GM13977 (cell line): ENCODE measurements around the gene CMTM7.

ENCODE experiments used
- DNase-seq: peaks from one replicate; pipeline ENCODE4 v3.0.0; 2012; ENCODE audit warnings: low spot score
- in situ Hi-C: fragments of 300-500 bp; cut with MboI; formaldehyde crosslinking; loops from one replicate; pipeline ENCODE4 v1.12.0; 2022; ENCODE audit warnings: low sequenced_read_pairs, low pct_unique_long_range_greater_than_20kb, mixed read lengths, inconsistent platforms; ENCODE audit not compliant: unreplicated experiment
- TF ChIP-seq, protein P1 (sequence below): IDR thresholded peaks from 2 replicates; pipeline ENCODE4 v1.5.1; 2012; ENCODE audit warnings: mild to moderate bottlenecking, control low read depth; ENCODE audit not compliant: insufficient read depth; ENCODE audit errors: extremely low read depth, missing control alignments

The CMTM7 gene

DNA sequence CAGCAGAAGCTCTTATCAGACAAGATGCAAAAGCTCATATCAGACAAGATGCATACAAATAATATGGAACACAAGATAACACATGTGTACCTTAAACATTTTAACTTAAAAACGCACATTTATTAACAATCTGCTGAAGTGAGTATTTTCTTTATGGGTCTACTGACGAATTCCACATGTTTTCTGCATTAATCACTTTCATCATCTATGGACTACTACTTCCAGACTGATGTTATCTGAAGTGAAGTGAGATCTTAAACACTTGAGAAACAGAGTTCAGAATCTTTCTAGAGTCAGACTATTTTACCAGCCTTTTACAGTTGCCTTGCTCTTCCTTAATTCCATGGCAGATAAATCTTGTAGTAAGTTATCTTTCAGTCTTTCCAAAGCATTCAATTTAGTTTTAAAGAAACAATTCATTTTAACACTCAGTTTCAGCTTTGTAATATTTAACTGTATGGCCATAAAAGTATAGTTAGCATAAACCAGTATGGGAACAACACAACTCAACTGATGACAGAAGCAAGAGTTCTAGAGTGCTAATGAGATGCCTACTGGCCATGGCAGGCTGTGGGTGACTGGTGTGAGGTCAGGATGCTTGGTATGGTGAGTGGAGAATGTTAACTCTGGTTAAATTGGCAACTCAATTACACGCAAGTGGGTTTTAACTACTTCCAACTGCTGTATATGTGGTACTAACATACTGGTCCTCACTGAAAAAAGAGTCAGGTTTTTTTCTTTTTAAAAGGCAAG lies 101.2 kb downstream of the CMTM7 start:
- in situ Hi-C loops, result no loop called here
- DNase-seq, result no peak

GRCh38 chr3:32493437-32494414 lies 102.1 kb downstream of the CMTM7 start:
- peak; percentile 54 for DNase-seq
- in situ Hi-C loops, result no loop called here
- TF ChIP-seq, protein P1, sequence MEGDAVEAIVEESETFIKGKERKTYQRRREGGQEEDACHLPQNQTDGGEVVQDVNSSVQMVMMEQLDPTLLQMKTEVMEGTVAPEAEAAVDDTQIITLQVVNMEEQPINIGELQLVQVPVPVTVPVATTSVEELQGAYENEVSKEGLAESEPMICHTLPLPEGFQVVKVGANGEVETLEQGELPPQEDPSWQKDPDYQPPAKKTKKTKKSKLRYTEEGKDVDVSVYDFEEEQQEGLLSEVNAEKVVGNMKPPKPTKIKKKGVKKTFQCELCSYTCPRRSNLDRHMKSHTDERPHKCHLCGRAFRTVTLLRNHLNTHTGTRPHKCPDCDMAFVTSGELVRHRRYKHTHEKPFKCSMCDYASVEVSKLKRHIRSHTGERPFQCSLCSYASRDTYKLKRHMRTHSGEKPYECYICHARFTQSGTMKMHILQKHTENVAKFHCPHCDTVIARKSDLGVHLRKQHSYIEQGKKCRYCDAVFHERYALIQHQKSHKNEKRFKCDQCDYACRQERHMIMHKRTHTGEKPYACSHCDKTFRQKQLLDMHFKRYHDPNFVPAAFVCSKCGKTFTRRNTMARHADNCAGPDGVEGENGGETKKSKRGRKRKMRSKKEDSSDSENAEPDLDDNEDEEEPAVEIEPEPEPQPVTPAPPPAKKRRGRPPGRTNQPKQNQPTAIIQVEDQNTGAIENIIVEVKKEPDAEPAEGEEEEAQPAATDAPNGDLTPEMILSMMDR, result no peak

More for the DNA sequence above, 101.2 kb downstream of the CMTM7 start:
- TF ChIP-seq, protein P1, result no peak

DNA sequence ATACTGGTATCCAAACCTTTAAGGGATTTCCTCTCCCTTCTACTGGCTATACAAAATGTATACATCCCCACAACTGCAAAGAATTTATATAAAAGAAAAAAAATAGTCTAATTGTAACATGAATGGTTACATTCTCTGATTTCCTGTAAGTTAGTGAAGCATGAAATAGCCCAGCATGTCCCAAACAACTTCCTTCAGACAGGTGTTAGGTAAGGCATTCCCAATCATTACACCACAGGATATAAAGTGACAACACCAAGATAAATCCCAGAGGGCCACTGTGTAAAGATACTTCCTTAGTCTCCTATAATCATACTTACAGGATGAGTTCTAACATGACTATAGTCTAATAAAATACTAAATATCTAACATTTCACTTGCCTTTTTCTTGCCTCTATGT lies 103.4 kb downstream of the CMTM7 start:
- no peak for DNase-seq
- in situ Hi-C loops, result no loop called here
- TF ChIP-seq, protein P1, result no peak

GRCh38 chr3:32495609-32496008 lies 104.0 kb downstream of the CMTM7 start:
- TF ChIP-seq, protein P1, result no peak
- no peak for DNase-seq
- in situ Hi-C loops, result no loop called here

DNA sequence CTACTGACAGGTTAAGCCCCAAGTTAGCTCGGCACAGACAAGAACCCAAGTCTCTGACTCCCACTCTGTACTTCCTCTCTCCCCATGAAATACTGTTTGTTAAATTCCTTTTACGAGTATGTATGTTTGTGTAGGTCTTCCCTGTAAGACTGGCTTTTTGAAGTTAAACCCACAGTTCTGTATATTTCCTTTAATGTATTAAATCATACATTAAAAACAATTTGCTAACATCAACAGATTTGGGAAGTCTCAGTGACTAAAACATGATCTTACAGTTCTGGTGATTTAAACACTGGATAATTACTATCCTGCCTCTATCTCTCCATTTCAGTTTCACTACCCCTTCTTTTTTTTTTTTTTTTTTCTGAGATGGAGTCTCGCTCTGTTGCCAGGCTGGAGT lies 106.6 kb downstream of the CMTM7 start:
- DNase-seq, result no peak
- in situ Hi-C loops, result no loop called here
- TF ChIP-seq, protein P1, result no peak

- no peak for DNase-seq
- in situ Hi-C loops, result no loop called here
- TF ChIP-seq, protein P1, result no peak
Measured at GRCh38 chr3:32498992-32499391, 107.3 kb downstream of the CMTM7 start.
